Loucy (cell line): Measurements from ENCODE around the gene SVOPL.

Experiments
- CTCF ChIP-seq: fragments of 200-600 bp; sonication (generic); conservative IDR thresholded peaks from 2 replicates; pipeline ENCODE4 v1.5.1; 2014; ENCODE audit warnings: mild to moderate bottlenecking, antibody characterized with exemption, low read length
- EZH2phosphoT487 ChIP-seq: fragments of 200-600 bp; IDR thresholded peaks from 2 replicates; pipeline ENCODE4 v1.6.1; 2018; ENCODE audit warnings: antibody characterized with exemption, mild to moderate bottlenecking, moderate library complexity, borderline replicate concordance

GRCh38 chr7:138713191-138713590, 12.0 kb upstream of the SVOPL start:
- TF ChIP-seq CTCF (no peak), EZH2phosphoT487 (no peak)
